Fibroblast of peridontal ligament (primary cell): ENCODE data around the gene RYR1.
A peak's percentile ranks its signal among the peaks of the same experiment; 100 is the strongest.
"Not testable (repeated sequence)": the region's sequence is repeated elsewhere in the genome, so short reads cannot be mapped to it uniquely, and the experiment has no call there.

ENCODE experiments used
- DNase-seq: peaks from one replicate; pipeline ENCODE4 v3.0.0-alpha.2; 2010; ENCODE audit errors: extremely low read depth

Gene RYR1

DNA sequence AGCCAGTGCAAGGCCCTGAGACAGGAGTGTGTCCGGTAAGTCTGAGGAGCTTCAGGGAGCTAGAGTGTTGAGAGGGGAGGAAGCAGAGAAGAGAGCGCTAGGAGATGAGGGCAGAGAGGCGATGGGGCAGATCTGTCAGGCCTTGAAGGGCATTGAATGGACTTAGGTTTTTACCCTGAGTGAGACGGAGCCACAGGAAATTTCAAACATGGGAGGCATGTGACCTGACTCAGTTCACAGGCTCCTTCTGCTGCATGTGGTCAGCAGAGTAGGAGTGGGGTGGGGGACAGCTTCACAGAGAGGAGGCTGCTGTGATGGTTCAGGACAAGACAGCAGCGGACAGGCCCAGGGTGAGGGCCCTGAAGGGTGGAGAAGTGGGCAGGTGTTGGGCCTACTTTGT lies 33.1 kb upstream of the RYR1 start:
- no peak for DNase-seq

GRCh38 chr19:38401148-38401547 lies 32.3 kb upstream of the RYR1 start:
- DNase-seq, result peak; percentile 26

DNA sequence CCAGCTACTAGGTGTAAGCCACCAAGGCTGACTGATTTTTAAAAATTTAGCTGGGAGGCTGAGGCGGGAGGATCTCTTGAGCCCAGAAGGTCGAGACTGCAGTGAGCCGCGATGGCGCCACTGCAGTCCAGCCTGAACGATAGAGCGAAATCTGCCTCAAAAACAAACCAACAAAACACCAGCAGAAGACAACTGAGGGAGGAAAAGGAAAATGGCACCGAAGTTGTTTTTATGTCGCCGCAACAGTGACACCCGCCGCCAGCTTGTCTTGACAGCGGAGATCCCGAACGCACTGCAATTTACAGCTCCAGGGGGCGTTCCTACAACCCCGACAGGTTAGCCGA lies 30.9 kb upstream of the RYR1 start:
- DNase-seq, result no peak

DNA sequence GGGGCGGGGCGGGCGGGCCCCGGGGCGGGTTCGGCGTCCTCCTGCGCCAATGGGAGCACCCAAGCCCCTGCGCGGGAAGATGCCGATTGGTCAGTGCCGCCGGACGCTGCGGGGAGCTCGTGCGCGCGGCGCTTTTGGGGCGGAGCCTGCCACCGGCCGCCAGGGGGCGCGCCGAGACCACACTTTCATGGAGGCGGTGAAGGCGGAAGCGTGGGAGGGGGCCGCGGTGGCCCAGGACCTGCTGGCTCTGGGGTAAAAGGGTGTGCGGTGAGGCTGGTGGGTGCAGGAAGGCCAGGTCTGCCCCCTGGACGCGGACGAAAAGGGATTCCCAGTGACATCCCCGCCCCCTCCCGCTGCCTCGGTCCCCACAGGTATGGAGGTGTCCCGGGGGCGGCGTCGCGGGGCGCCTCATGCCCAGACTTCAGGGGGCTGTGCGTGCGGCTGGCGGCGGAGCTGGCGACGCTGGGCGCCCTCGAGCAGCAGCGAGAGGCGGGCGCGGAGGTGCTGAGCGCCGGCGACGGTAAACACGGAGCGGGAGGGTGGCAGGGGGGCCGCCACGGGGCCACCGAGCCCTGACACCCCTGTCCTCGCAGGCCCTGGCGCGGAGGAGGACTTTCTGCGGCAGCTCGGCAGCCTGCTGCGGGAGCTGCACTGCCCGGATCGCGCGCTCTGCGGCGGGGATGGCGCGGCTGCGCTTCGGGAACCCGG lies 30.4 kb upstream of the RYR1 start, which contains the start of gene FAM98C:
Gene FAM98C (plus strand): TSS at position 127 of the 708 bp plus-strand sequence. CDS start 61 bp downstream, at position 188.
- DNase-seq, result peak; percentile 93

- DNase-seq, result no peak
Observed at GRCh38 chr19:38404858-38405257, 28.6 kb upstream of the RYR1 start.

- DNase-seq, result no peak
Observed at GRCh38 chr19:38405276-38405675, 28.2 kb upstream of the RYR1 start.

GRCh38 chr19:38409631-38410133 lies 23.8 kb upstream of the RYR1 start:
- peak; percentile 60 for DNase-seq

GRCh38 chr19:38410407-38410806 lies 23.1 kb upstream of the RYR1 start:
- not testable (repeated sequence) for DNase-seq

DNA sequence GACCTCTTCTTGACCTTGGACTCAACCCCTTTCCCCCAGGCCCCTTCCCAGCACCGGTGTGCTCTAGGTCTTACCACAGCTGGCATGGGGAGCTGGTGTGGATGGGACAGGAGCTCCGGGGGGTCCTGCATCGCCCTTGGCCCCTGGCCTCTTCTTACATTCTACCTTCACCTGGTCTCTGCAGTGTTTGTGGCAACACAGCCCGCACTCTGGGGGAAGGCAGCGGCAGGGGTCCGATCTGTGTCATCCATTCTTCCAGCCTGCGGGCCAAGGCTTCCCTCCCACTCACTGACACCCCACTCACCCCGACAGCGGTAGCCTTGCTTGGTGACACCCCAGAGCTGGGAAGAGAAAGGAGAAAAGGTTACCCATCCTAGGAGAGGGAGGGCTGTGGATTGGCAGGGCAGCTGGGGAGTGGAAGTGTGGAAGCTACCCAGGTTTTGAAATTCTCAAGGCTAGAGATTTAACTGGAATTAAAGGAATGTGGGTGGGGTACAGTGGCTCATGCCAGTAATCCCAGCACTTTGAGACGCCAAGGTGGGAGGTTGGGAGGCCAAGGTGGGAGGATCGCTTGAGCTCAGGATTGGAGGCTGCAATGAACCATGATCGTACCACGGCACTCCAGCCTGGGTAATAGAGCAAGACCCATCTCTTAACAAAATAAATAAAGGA lies 22.3 kb upstream of the RYR1 start:
- no peak for DNase-seq

- not testable (repeated sequence) for DNase-seq
Observed at GRCh38 chr19:38411898-38412297, 21.6 kb upstream of the RYR1 start.

DNA sequence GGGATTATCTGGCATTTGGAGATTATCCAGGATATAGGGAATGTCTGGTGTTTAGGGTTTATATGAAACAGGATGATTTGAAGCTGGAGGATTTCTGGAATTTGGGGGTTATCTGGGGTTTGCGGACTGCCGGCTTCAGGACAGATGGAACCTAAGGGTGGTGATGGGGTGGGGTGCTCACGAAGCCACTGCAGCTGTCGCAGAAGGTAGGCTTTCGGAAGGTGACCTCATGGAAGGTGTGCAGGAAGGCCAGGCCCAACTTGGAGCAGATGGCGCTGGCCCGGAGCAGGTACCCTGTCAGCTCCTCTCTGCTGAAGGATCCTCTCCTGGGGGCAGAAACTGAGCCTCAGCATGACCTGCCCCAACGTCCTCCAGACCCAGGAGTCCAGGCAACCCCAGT lies 21.0 kb upstream of the RYR1 start:
- DNase-seq, result no peak

DNA sequence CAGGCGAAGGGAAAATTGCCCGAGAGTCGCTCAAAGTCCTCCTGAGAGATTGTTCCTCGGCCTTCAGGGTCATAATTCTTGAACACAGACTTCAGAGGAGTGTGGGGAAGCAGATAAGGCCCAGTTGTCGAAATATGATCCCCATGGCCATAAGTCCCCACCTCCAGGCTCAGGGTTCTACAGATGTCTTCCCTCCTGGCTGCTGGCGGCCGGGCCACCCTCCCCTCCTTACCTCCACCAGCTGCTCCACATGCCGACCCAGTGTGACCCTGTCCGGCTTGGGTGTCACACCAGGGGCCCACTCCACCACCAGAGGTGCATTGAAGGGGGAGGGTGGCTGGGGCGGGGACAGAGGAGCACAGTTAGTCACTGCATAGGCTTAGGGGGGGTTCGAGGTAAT lies 20.5 kb upstream of the RYR1 start:
- DNase-seq, result no peak

DNA sequence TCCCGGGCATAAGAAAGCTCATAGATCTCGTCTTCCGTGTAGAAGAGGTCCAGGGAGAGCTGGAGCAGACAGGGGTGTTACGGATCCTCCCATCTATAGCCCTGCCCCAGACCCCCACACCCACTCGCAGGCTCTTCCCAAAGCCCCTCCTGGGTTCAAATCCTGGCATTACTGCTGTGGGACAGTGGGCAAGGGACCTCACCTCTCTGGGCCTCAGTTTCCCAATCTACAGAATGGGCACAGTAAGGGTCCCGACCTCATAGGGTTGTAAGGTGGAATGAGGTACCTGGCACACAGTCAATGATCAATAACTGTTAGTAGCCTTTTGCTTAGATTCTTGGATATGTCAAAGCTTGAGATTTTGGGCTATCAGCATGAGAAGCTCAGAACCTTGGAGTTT lies 20.1 kb upstream of the RYR1 start:
- DNase-seq, result no peak

- no peak for DNase-seq
Observed at GRCh38 chr19:38417146-38417543, 16.3 kb upstream of the RYR1 start.

DNA sequence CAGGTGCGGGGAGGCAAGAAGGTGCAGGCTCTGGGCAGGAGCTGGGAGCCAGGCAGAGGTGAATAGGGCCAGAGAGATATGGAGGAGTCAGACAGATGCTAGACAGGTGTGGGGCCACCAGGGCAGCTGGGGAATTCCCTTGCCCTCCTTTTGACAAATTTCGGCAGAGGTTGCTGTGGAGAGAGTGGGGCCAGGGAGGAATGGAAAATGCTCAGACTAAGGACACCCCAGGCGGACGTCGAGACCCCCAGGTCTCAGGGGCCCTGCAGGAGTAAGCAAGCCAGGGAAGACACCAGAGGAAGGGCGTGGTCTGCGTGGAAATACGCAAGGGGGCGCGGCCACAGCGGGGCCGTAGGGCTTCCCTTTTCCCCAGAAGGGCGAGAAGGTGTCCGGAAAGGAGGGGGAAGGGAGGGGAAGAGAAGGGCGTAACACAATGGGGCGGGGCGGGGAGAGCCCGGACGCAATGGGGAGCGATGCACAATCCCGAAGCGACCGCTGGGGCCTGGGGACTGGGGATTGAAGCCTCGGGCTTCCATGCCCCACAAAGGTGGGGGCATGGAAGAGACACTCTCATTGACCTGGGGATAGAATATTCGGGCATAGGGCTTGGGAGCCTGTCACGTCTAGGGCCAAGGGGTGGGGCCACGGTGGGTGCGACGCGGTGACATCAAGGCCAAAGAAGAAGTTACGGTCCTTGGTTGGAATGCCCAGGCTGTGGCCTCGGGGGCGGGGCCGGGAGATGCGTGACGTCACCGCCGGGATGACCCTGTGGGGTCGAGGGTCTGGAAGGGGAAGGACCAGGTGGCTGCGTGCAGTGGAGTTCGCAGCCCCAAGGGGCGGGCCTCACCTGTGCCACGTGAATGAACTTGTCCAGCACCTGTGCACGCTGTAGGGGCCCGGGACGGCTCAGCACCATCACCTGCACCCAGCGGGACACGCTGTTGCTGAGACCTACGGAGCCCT lies 15.7 kb upstream of the RYR1 start:
- DNase-seq, result no peak

DNA sequence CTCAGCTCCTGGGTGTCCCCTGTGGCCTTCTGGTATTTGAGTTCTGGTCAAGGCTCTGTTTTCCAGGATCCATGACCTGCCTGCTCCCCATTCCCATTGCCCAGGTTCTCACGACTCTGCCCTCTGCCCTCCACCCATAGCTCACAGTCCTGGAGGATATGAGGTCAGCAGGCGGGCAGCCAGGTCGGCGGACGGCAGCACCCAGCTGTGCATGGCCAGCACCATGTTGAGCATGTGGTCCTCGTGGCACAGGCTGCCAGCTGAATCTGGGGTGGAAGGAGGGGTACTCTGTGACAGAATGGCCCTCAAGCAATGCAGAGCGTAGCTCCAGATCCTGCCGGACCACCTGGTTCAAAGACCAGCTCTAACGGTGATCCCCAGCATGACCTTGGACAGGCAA lies 12.6 kb upstream of the RYR1 start:
- no peak for DNase-seq

DNA sequence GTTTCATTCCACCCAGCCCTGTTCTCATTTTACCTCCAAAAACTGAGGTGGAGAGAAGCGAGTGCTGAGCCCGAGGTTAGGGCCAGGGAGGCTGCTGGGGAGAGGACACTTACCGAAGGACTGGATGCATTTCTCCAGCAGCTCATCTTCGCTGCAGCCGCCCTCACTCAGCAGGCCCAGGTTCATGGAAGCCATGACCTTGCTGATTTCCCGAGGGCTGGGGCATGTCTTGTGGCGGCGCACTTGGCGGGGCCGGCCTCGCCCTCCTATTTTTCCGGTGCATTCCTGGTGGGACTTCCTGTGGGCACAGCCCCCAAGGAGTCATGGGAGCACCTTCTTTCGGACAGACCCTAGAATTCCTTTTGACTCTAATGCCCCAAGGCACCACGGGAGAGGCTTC lies 11.6 kb upstream of the RYR1 start:
- no peak for DNase-seq

- DNase-seq, result no peak
Observed at GRCh38 chr19:38422438-38422837, 11.1 kb upstream of the RYR1 start.

- no peak for DNase-seq
Observed at GRCh38 chr19:38424272-38424671, 9.2 kb upstream of the RYR1 start.

GRCh38 chr19:38425222-38425809 lies 8.2 kb upstream of the RYR1 start:
- DNase-seq, result no peak

DNA sequence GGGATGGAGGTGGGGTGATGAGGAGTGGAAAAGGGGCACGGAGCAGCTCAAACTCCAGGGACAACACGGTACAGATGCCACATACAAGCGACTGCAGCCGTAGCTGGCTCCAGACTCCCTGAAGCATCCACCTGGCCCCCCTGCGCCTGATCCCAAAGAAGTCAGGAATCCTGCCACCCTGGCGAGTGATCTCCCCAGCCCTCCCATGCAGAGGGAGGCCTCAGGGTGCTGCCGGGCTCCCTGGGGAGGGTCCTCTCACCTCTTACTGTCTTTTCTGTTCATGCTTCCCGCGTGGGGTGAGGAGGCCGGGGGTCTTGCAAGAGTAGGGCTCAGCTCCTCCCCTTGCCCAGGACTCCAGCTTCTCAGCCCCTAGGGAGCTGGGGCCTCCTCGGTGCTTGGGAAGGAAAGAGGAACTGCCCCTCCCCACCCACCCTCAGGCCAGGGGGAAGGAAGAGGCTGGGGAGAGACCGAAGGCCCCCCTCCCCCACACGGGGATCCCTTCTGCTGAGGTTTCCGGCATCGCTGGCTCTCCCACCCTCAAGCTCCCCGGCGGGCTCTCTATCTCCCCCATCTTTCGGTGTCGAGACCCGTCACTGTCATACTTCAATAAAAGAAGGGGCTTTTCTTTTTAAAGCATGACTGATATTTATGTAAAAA lies 7.6 kb upstream of the RYR1 start, which contains the start of gene RASGRP4:
Gene RASGRP4 (minus strand): TSS at position 410 of the 657 bp plus-strand sequence. CDS start 128 bp downstream, at position 282.
- DNase-seq, result no peak
